ENCODE data around the gene FRMD4A.

GRCh38 chr10:13939391-13939790, 391.3 kb downstream of the FRMD4A start:
- no peak for TF ChIP-seq POLR2A (IDR thresholded peaks at IDR 0.05)
- TF ChIP-seq CTCF (IDR thresholded peaks at IDR 0.05): no peak
